Activated CD4-positive, alpha-beta T cell treated with anti-CD3 and anti-CD28 coated beads for 4 hours (primary cell): ENCODE results near the gene TEDC1.

Experiments
- DNase-seq, 2 donors: peaks; one replicate each; pipeline ENCODE4 v3.0.0-alpha.2; 2020

Gene TEDC1

GRCh38 chr14:105458010-105458409 lies 33.0 kb upstream of the TEDC1 start:
- DNase-seq: no peak

- no peak for DNase-seq
Observed at GRCh38 chr14:105458571-105458970, 32.5 kb upstream of the TEDC1 start.

- no peak for DNase-seq
Observed at GRCh38 chr14:105460116-105460515, 30.9 kb upstream of the TEDC1 start.

- no peak for DNase-seq
Observed at GRCh38 chr14:105460616-105461015, 30.4 kb upstream of the TEDC1 start.

GRCh38 chr14:105461903-105462302 lies 29.1 kb upstream of the TEDC1 start:
- no peak for DNase-seq

- no peak for DNase-seq
Observed at GRCh38 chr14:105464501-105464900, 26.5 kb upstream of the TEDC1 start.

- no peak for DNase-seq
Observed at GRCh38 chr14:105465209-105466031, 25.6 kb upstream of the TEDC1 start.

- DNase-seq: no peak
Observed at GRCh38 chr14:105466531-105467248, 24.4 kb upstream of the TEDC1 start.

GRCh38 chr14:105467249-105467941 lies 23.7 kb upstream of the TEDC1 start:
- no peak for DNase-seq

- DNase-seq: no peak
Observed at GRCh38 chr14:105467942-105468471, 23.0 kb upstream of the TEDC1 start.

GRCh38 chr14:105468621-105469241 lies 22.3 kb upstream of the TEDC1 start:
- no peak for DNase-seq

GRCh38 chr14:105469456-105470349 lies 21.3 kb upstream of the TEDC1 start:
- DNase-seq: no peak

- DNase-seq: no peak
Observed at GRCh38 chr14:105470350-105471296, 20.4 kb upstream of the TEDC1 start.

GRCh38 chr14:105471297-105471821 lies 19.7 kb upstream of the TEDC1 start:
- no peak for DNase-seq

GRCh38 chr14:105471823-105472485 lies 19.1 kb upstream of the TEDC1 start:
- DNase-seq: no peak

- no peak for DNase-seq
Observed at GRCh38 chr14:105472486-105472991, 18.5 kb upstream of the TEDC1 start.

GRCh38 chr14:105473033-105473676 lies 17.9 kb upstream of the TEDC1 start:
- DNase-seq: no peak

- peak; percentile 66 to 68 for DNase-seq
Observed at GRCh38 chr14:105473677-105474482, 17.2 kb upstream of the TEDC1 start.
